Endothelial cell of umbilical vein (primary cell): ENCODE measurements around the gene FPGS.

Experiments used
- EZH2 ChIP-seq: IDR thresholded peaks from 2 replicates; pipeline ENCODE4 v1.6.1; 2012; ENCODE audit warnings: borderline replicate concordance, low read depth, mild to moderate bottlenecking, moderate library complexity, low read length, inconsistent platforms; ENCODE audit not compliant: severe bottlenecking
- FOS ChIP-seq: IDR thresholded peaks from 2 replicates; pipeline ENCODE4 v1.6.1; 2011; ENCODE audit warnings: mild to moderate bottlenecking, low read length, moderate library complexity, borderline replicate concordance; ENCODE audit not compliant: insufficient read depth
- GATA2 ChIP-seq: IDR thresholded peaks from 2 replicates; pipeline ENCODE4 v1.7.0; 2011; ENCODE audit warnings: low read depth, mild to moderate bottlenecking, moderate library complexity, mixed read lengths, low read length; ENCODE audit not compliant: insufficient read length, insufficient read depth
- JUN ChIP-seq: IDR thresholded peaks from 2 replicates; pipeline ENCODE4 v1.6.1; 2011; ENCODE audit warnings: borderline replicate concordance, low read depth; ENCODE audit not compliant: insufficient read length, insufficient read depth
- MYC ChIP-seq: IDR thresholded peaks from one replicate; pipeline ENCODE4 v1.6.1; 2011; ENCODE audit warnings: mild to moderate bottlenecking, low read depth, low read length
- POLR2A ChIP-seq: IDR thresholded peaks from 2 replicates; pipeline ENCODE4 v1.6.1; 2012; ENCODE audit warnings: low read depth, mild to moderate bottlenecking, control low read depth, low read length
- POLR2AphosphoS5 ChIP-seq: IDR thresholded peaks from 2 replicates; pipeline ENCODE4 v1.6.1; 2012; ENCODE audit warnings: low read depth, mild to moderate bottlenecking, control low read depth, low read length, moderate library complexity; ENCODE audit not compliant: insufficient read depth
- TF ChIP-seq, protein P1 (sequence below), 2 donors: IDR thresholded peaks; 1 replicate in 1 of 2; 2 replicates in 1 of 2; pipeline ENCODE4 v1.5.1; 2011; ENCODE audit warnings: low read length in 2 of 2, mild to moderate bottlenecking in 2 of 2, moderate library complexity in 2 of 2, control low read depth in 1 of 2, inconsistent platforms in 1 of 2, low read depth in 1 of 2; ENCODE audit not compliant: insufficient read depth in 1 of 2; ENCODE audit errors: extremely low read depth in 1 of 2
- TF ChIP-seq, protein P2 (sequence below): IDR thresholded peaks from 2 replicates; pipeline ENCODE4 v1.6.1; 2011; ENCODE audit not compliant: insufficient read depth, insufficient read length

DNA sequence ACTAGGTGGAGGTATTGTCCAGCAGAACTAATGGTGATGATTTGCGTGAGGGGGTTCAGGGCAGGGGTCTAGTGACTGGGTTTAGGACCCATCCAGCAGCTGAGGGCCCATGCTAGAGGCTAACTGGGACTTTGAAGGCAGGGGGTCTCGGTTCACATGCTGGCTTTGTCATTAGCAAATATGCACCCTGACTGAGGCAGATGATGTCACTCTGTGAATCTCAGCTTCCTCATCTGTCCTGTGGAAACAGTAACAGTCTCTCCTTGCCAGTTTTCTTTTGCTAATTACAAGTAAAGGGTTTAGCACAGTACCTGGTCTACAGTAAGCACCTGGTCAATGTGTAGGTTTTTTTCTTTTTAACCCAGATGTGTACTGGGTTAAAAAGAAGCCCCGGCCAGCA, 29.4 kb upstream of the FPGS start:
- TF ChIP-seq, protein P1, sequence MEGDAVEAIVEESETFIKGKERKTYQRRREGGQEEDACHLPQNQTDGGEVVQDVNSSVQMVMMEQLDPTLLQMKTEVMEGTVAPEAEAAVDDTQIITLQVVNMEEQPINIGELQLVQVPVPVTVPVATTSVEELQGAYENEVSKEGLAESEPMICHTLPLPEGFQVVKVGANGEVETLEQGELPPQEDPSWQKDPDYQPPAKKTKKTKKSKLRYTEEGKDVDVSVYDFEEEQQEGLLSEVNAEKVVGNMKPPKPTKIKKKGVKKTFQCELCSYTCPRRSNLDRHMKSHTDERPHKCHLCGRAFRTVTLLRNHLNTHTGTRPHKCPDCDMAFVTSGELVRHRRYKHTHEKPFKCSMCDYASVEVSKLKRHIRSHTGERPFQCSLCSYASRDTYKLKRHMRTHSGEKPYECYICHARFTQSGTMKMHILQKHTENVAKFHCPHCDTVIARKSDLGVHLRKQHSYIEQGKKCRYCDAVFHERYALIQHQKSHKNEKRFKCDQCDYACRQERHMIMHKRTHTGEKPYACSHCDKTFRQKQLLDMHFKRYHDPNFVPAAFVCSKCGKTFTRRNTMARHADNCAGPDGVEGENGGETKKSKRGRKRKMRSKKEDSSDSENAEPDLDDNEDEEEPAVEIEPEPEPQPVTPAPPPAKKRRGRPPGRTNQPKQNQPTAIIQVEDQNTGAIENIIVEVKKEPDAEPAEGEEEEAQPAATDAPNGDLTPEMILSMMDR (IDR thresholded peaks at IDR 0.05; ENCODE audit: extremely low read depth in 1 of 2, insufficient read depth in 1 of 2, low read depth in 1 of 2, low read length in 2 of 2): no peak
- no peak for TF ChIP-seq JUN
- TF ChIP-seq POLR2A: no peak
- TF ChIP-seq POLR2AphosphoS5: no peak
- TF ChIP-seq GATA2: no peak
- TF ChIP-seq, protein P2, sequence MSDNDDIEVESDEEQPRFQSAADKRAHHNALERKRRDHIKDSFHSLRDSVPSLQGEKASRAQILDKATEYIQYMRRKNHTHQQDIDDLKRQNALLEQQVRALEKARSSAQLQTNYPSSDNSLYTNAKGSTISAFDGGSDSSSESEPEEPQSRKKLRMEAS: no peak
- TF ChIP-seq MYC: no peak
- no peak for TF ChIP-seq FOS
- no peak for TF ChIP-seq EZH2
